Left lobe of liver (tissue), 2 donors: Measurements from ENCODE around the gene FAF2. TPM values are rescaled to one million over a fixed set of nuclear protein-coding genes. Genes with fewer than 3 reads are reported as not detected.
"Not testable (repeated sequence)": the region's sequence is repeated elsewhere in the genome, so short reads cannot be mapped to it uniquely, and the experiment has no call there.

ENCODE experiments used
- ATAC-seq: fragments of 200-7000 bp; cut with Tn5 transposase; one replicate; pipeline ENCODE4 v1.9.1; 2020; ENCODE audit warnings: mild to moderate bottlenecking, moderate library complexity
- DNase-seq: peaks from one replicate; pipeline ENCODE4 v3.0.0-alpha.2; 2020; ENCODE audit warnings: low spot score
- total RNA-seq: library from RNA; stranded (reverse); gene quantifications from one replicate; pipeline ENCODE4 v1.2.1, GENCODE V29; 2021
- donor health status: DM: no; HTN: no; CAD: no; lungs with moderate emphysema.
- donor health status: DM: no; HTN: yes; CAD: no.

The FAF2 gene
- total RNA-seq, 1 donor from 2014 or later: 16.5 TPM

- ATAC-seq (no peak), DNase-seq (no peak)
Observed at GRCh38 chr5:176538230-176538988, 90.2 kb downstream of the FAF2 start.

GRCh38 chr5:176538989-176539384, 90.8 kb downstream of the FAF2 start:
- DNase-seq (no peak), ATAC-seq (no peak)

- DNase-seq (no peak), ATAC-seq (no peak)
Observed at GRCh38 chr5:176540476-176540899, 92.3 kb downstream of the FAF2 start.

- no peak for DNase-seq
Observed at GRCh38 chr5:176540956-176541337, 92.8 kb downstream of the FAF2 start.

GRCh38 chr5:176541338-176542134, 93.4 kb downstream of the FAF2 start:
- ATAC-seq (no peak), DNase-seq (peak; percentile 49)

More at GRCh38 chr5:176540956-176541337, 92.8 kb downstream of the FAF2 start:
- ATAC-seq: no peak

- DNase-seq (peak; percentile 52), ATAC-seq (no peak)
Observed at GRCh38 chr5:176542135-176542595, 94.0 kb downstream of the FAF2 start.

GRCh38 chr5:176542596-176543427, 94.6 kb downstream of the FAF2 start:
- ATAC-seq (peak; percentile 64), DNase-seq (peak; percentile 57)

GRCh38 chr5:176543428-176544182, 95.4 kb downstream of the FAF2 start:
- peak; percentile 76 for DNase-seq
- ATAC-seq: peak; percentile 87

- ATAC-seq: no peak
- no peak for DNase-seq
Observed at GRCh38 chr5:176545388-176545736, 97.2 kb downstream of the FAF2 start.

- DNase-seq (no peak), ATAC-seq (no peak)
Observed at GRCh38 chr5:176545737-176546509, 97.7 kb downstream of the FAF2 start.

GRCh38 chr5:176547802-176548201, 99.6 kb downstream of the FAF2 start:
- no peak for ATAC-seq
- no peak for DNase-seq

- ATAC-seq: peak; percentile 85
- peak; percentile 73 for DNase-seq
Observed at GRCh38 chr5:176548967-176549444, 100.8 kb downstream of the FAF2 start, which contains the start of gene CDHR2. CDHR2 (plus strand) TSS chr5:176549342; CDS start chr5:176565353, 16,011 bp downstream.

GRCh38 chr5:176549871-176550270, 101.7 kb downstream of the FAF2 start:
- ATAC-seq: peak; percentile 82
- no peak for DNase-seq

- peak; percentile 3 for ATAC-seq
- no peak for DNase-seq
Observed at GRCh38 chr5:176550275-176550831, 102.2 kb downstream of the FAF2 start.

- ATAC-seq, DNase-seq: not testable (repeated sequence)
Observed at GRCh38 chr5:176550937-176551336, 102.8 kb downstream of the FAF2 start.

- ATAC-seq (no peak), DNase-seq (no peak)
Observed at GRCh38 chr5:176552332-176552869, 104.2 kb downstream of the FAF2 start.

- DNase-seq (no peak), ATAC-seq (no peak)
Observed at GRCh38 chr5:176553260-176554085, 105.3 kb downstream of the FAF2 start.

GRCh38 chr5:176557846-176558245, 109.7 kb downstream of the FAF2 start:
- no peak for ATAC-seq

More at GRCh38 chr5:176557846-176558245, 109.7 kb downstream of the FAF2 start:
- DNase-seq: no peak
